ENCODE data around the gene RTN4RL1. TPM values are rescaled to one million over a fixed set of nuclear protein-coding genes. Genes with fewer than 3 reads are reported as not detected.

The RTN4RL1 gene
- total RNA-seq, 2 donors from 2014 or later, result 0.32 to 0.37 TPM

DNA sequence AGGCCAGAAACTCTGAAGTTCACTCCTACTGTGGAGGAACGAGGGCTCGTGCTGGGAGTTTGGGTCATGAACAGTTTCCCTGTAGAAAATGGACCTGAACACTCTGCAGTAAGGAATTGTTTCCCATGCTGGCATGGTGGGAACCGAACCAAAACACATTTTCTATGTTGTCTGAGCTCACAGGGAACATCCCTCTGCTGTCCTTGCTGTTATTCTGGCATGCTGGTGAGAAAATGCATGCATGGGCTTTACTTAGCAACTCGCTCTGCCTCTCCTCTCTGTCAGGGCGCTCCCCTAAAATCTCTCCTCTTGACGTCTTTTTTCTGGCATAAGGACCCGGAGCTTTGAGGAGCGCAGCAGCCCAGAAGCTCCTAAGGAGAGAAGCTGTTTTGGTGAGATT lies 5.4 kb downstream of the RTN4RL1 start:
- H3K27ac ChIP-seq, result no peak overlapping the region
- no peaks in the 10 kb centered on the region for H3K9me3 ChIP-seq
- H3K9ac ChIP-seq (ENCODE audit: low read depth in 2 of 2, low read length in 2 of 2), result no peak overlapping the region
- intact Hi-C loops (cut with DNase I), result no loop called here
- DNase-seq, result no peak
- H3K4me1 ChIP-seq, result peaks cover 7% of the 10 kb centered on the region
- H3K4me3 ChIP-seq, result no peak overlapping the region
- H3K36me3 ChIP-seq, result no peaks in the 10 kb centered on the region
- TF ChIP-seq, protein P1, sequence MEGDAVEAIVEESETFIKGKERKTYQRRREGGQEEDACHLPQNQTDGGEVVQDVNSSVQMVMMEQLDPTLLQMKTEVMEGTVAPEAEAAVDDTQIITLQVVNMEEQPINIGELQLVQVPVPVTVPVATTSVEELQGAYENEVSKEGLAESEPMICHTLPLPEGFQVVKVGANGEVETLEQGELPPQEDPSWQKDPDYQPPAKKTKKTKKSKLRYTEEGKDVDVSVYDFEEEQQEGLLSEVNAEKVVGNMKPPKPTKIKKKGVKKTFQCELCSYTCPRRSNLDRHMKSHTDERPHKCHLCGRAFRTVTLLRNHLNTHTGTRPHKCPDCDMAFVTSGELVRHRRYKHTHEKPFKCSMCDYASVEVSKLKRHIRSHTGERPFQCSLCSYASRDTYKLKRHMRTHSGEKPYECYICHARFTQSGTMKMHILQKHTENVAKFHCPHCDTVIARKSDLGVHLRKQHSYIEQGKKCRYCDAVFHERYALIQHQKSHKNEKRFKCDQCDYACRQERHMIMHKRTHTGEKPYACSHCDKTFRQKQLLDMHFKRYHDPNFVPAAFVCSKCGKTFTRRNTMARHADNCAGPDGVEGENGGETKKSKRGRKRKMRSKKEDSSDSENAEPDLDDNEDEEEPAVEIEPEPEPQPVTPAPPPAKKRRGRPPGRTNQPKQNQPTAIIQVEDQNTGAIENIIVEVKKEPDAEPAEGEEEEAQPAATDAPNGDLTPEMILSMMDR (IDR thresholded peaks at IDR 0.05), result no peak
- H3K27me3 ChIP-seq, result peaks cover 22% of the 10 kb centered on the region

- no peaks in the 10 kb centered on the region for H3K9me3 ChIP-seq
- intact Hi-C loops (cut with DNase I), result no loop called here
- H3K4me1 ChIP-seq, result no peaks in the 10 kb centered on the region
- H3K27ac ChIP-seq, result no peak overlapping the region
- no peak for DNase-seq
- H3K36me3 ChIP-seq, result no peaks in the 10 kb centered on the region
- H3K4me3 ChIP-seq, result no peak overlapping the region
- TF ChIP-seq, protein P1 (IDR thresholded peaks at IDR 0.05), result no peak
- H3K27me3 ChIP-seq, result peaks cover 14% of the 10 kb centered on the region
- no peak overlapping the region for H3K9ac ChIP-seq (ENCODE audit: low read depth in 2 of 2, low read length in 2 of 2)
Observed at GRCh38 chr17:2018716-2019510, 6.2 kb downstream of the RTN4RL1 start.

- no peak for DNase-seq
- Histone ChIP-seq H3K4me3 (no peak overlapping the region), H3K9me3 (no peaks in the 10 kb centered on the region), H3K9ac (ENCODE audit: low read depth in 2 of 2, low read length in 2 of 2) (no peak overlapping the region), H3K4me1 (no peaks in the 10 kb centered on the region), H3K27me3 (peaks cover under 1% of the 10 kb centered on the region), H3K27ac (no peak overlapping the region), H3K36me3 (no peaks in the 10 kb centered on the region)
- TF ChIP-seq, protein P1 (IDR thresholded peaks at IDR 0.05), result no peak
- intact Hi-C loops (cut with DNase I), result no loop called here
Observed at GRCh38 chr17:2017274-2017941, 7.7 kb downstream of the RTN4RL1 start.

GRCh38 chr17:2016494-2016893 lies 8.6 kb downstream of the RTN4RL1 start:
- Histone ChIP-seq H3K4me3 (no peak overlapping the region), H3K36me3 (no peaks in the 10 kb centered on the region), H3K9ac (ENCODE audit: low read depth in 2 of 2, low read length in 2 of 2) (no peak overlapping the region), H3K27ac (no peak overlapping the region), H3K9me3 (no peaks in the 10 kb centered on the region), H3K27me3 (no peaks in the 10 kb centered on the region), H3K4me1 (no peaks in the 10 kb centered on the region)
- TF ChIP-seq, protein P1 (IDR thresholded peaks at IDR 0.05), result no peak
- intact Hi-C loops (cut with DNase I), result no loop called here
- no peak for DNase-seq

DNA sequence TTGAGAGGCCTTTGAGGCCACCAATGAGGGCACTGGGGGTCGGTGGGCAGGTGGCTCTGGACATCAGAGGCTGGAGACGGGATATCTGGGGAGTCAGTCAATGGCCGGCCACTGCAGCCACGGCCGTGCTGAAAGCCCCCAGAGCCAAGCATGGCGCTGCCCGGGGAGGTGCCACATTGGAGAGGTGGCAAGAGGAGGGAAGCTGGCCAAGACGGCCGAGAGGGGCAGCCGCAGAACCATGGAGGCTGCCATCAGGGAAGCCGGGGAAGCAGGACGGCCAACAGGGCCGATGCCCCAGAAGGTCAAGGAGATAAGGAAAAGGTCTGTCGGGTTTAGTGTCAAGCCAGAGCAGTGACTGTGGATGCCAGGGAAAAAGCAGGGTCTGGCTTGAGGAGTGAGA lies 9.8 kb downstream of the RTN4RL1 start:
- no peaks in the 10 kb centered on the region for H3K27me3 ChIP-seq
- DNase-seq, result no peak
- no peak overlapping the region for H3K27ac ChIP-seq
- H3K9ac ChIP-seq (ENCODE audit: low read depth in 2 of 2, low read length in 2 of 2), result no peak overlapping the region
- H3K36me3 ChIP-seq, result no peaks in the 10 kb centered on the region
- intact Hi-C loops (cut with DNase I), result no loop called here
- TF ChIP-seq, protein P1 (IDR thresholded peaks at IDR 0.05), result no peak
- H3K4me1 ChIP-seq, result no peaks in the 10 kb centered on the region
- H3K9me3 ChIP-seq, result no peaks in the 10 kb centered on the region
- no peak overlapping the region for H3K4me3 ChIP-seq

All from colonic mucosa (tissue), 4 donors.